ENCODE measurements around the gene FGF12.

GRCh38 chr3:192277477-192277876 is 449.9 kb downstream of the FGF12 start:
- TF ChIP-seq POLR2A (IDR thresholded peaks at IDR 0.05) = no peak
- TF ChIP-seq, protein P1, sequence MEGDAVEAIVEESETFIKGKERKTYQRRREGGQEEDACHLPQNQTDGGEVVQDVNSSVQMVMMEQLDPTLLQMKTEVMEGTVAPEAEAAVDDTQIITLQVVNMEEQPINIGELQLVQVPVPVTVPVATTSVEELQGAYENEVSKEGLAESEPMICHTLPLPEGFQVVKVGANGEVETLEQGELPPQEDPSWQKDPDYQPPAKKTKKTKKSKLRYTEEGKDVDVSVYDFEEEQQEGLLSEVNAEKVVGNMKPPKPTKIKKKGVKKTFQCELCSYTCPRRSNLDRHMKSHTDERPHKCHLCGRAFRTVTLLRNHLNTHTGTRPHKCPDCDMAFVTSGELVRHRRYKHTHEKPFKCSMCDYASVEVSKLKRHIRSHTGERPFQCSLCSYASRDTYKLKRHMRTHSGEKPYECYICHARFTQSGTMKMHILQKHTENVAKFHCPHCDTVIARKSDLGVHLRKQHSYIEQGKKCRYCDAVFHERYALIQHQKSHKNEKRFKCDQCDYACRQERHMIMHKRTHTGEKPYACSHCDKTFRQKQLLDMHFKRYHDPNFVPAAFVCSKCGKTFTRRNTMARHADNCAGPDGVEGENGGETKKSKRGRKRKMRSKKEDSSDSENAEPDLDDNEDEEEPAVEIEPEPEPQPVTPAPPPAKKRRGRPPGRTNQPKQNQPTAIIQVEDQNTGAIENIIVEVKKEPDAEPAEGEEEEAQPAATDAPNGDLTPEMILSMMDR (IDR thresholded peaks at IDR 0.05) = no peak

All from tibial nerve (tissue), 3 donors.